Uterus (tissue), 4 donors: ENCODE measurements around the gene C6. TPM values are rescaled to one million over a fixed set of nuclear protein-coding genes. Genes with fewer than 3 reads are reported as not detected.

Source experiments
- DNase-seq, 2 donors: peaks; one replicate each; pipeline ENCODE4 v3.0.0-alpha.2; 2019 to 2020
- H3K27ac ChIP-seq, 2 donors: fragments of 200-600 bp; sonication (generic); 1 replicate in 1 of 2; 2 replicates in 1 of 2; pipeline ENCODE4 v1.5.1; 2016 to 2018
- H3K27me3 ChIP-seq, 2 donors: fragments of 200-600 bp; sonication (generic); one replicate each; pipeline ENCODE4 v1.5.1; 2018 to 2019; ENCODE audit warnings: control low read depth in 1 of 2
- H3K36me3 ChIP-seq, 2 donors: fragments of 200-600 bp; sonication (generic); one replicate each; pipeline ENCODE4 v1.5.1; 2019; ENCODE audit warnings: control low read depth in 1 of 2
- H3K4me1 ChIP-seq, 2 donors: fragments of 200-600 bp; sonication (generic); one replicate each; pipeline ENCODE4 v1.5.1; 2018 to 2019; ENCODE audit warnings: control low read depth in 1 of 2
- H3K4me3 ChIP-seq, 2 donors: fragments of 200-600 bp; sonication (generic); 1 replicate in 1 of 2; 2 replicates in 1 of 2; pipeline ENCODE4 v1.5.1; 2018 to 2019; ENCODE audit warnings: mild to moderate bottlenecking in 1 of 2
- H3K9me3 ChIP-seq, 2 donors: fragments of 200-600 bp; sonication (generic); one replicate each; pipeline ENCODE4 v1.5.1; 2019; ENCODE audit warnings: control low read depth in 1 of 2
- CTCF ChIP-seq, 4 experiments: fragments of 200-600 bp in 2 of 4; fragments of 450-650 bp in 2 of 4; sonication (generic) in 2 of 4; IDR thresholded peaks; one replicate each; pipeline ENCODE4 v1.5.1; 2016 to 2019; ENCODE audit warnings: antibody characterized with exemption in 4 of 4, mild to moderate bottlenecking in 2 of 4, moderate library complexity in 1 of 4
- POLR2A ChIP-seq, 2 donors: fragments of 450-650 bp; IDR thresholded peaks; one replicate each; pipeline ENCODE4 v1.6.1; 2016; ENCODE audit warnings: antibody characterized with exemption in 2 of 2, mild to moderate bottlenecking in 1 of 2, moderate library complexity in 1 of 2
- intact Hi-C: fragments of 100-400 bp; cut with DNase I; formaldehyde crosslinking; loops from one replicate; pipeline ENCODE4 v1.15.1; 2023; ENCODE audit warnings: low total_unique reads
- total RNA-seq, 4 donors: library from RNA; depleted of rRNA in 3 of 4; stranded (reverse); fragments of >200 nt in 3 of 4; gene quantifications; one replicate each; pipeline versions ENCODE4 v1.1.0 to v1.2.4, GENCODE V29; 2014 to 2023
- donor health status: DM: yes; HTN: yes; CAD: no.

Gene C6
- total RNA-seq, 4 donors from 2014 or later: 2.0 to 3.5 (median 3.5) TPM; not detected in 1

DNA sequence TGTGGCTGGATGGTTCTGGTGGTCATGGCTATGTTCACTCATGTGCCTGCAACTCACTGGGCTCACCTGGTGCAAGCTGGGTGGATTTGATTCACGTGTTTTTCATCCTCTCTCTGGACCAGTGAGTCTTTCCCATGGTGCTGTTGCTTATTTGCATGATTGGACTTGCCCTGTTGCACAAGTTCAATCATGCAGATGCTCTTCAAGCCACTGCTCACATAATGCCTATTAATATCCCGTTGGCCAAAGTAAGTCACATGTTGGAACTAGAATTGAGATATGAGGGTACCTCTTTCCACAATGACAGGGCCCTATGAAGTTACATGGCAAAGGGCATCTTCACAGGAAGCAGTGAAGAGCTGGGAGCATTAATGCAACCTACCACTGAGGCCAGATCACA is 115.7 kb downstream of the C6 start:
- Histone ChIP-seq H3K36me3 (no peaks in the 10 kb centered on the region), H3K9me3 (no peaks in the 10 kb centered on the region), H3K27me3 (no peaks in the 10 kb centered on the region), H3K27ac (no peak overlapping the region), H3K4me1 (no peaks in the 10 kb centered on the region), H3K4me3 (no peak overlapping the region)
- intact Hi-C loops: no loop called here
- DNase-seq: no peak
- TF ChIP-seq CTCF (IDR thresholded peaks at IDR 0.05) (no peak), POLR2A (IDR thresholded peaks at IDR 0.05) (no peak)

- Histone ChIP-seq H3K27ac (no peak overlapping the region), H3K4me3 (no peak overlapping the region), H3K9me3 (no peaks in the 10 kb centered on the region), H3K36me3 (no peaks in the 10 kb centered on the region), H3K27me3 (no peaks in the 10 kb centered on the region), H3K4me1 (no peaks in the 10 kb centered on the region)
- no peak for DNase-seq
- no peak for TF ChIP-seq CTCF (IDR thresholded peaks at IDR 0.05)
- no peak for TF ChIP-seq POLR2A (IDR thresholded peaks at IDR 0.05)
- intact Hi-C loops: no loop called here
These were observed 117.8 kb downstream of the C6 start for GRCh38 chr5:41095324-41096101.

DNA sequence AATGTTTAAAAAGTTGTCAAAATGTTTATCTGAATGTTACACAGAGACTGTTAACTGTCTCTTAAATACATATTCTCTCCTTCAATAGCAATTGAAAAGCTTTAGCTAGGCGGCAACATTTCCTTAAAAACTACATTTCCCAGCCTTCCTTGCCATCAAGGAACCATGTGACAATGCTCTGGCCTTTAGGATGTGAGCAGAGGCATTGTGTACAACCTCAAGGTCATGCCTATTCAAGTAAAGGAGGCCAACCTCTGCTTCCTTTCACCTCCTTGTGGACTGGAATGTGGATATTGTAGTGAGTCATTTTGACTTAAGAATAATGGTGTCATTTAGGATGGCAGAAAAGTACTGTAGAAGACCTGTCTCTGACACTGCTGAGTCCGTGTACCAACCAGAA is 118.5 kb downstream of the C6 start:
- no peak overlapping the region for H3K27ac ChIP-seq
- no peaks in the 10 kb centered on the region for H3K27me3 ChIP-seq
- H3K36me3 ChIP-seq: no peaks in the 10 kb centered on the region
- H3K4me3 ChIP-seq: no peak overlapping the region
- no peaks in the 10 kb centered on the region for H3K4me1 ChIP-seq
- TF ChIP-seq CTCF (IDR thresholded peaks at IDR 0.05): no peak
- TF ChIP-seq POLR2A (IDR thresholded peaks at IDR 0.05): no peak
- no peaks in the 10 kb centered on the region for H3K9me3 ChIP-seq
- intact Hi-C loops: no loop called here
- no peak for DNase-seq

DNA sequence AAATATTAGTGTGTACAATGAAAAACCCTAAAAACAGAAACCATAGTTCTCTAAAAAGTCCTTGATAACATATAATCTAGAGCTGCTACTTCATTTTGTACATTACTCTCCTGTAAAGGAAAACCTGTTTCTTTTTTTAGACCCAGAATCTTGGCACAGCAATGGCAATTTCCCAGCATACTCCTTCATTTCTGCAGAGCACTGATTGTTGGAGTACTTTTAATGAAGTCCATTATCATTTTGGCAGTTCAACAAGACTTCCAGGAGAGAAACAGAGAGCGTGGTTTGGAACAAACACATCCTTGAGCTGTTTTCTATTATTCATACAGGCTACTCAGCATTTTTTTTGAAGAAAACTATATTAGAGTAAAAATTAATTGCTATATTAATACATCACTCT is 119.5 kb downstream of the C6 start:
- no peak for TF ChIP-seq POLR2A (IDR thresholded peaks at IDR 0.05)
- no peak for TF ChIP-seq CTCF (IDR thresholded peaks at IDR 0.05)
- Histone ChIP-seq H3K27me3 (no peaks in the 10 kb centered on the region), H3K4me1 (no peaks in the 10 kb centered on the region), H3K4me3 (no peak overlapping the region), H3K36me3 (no peaks in the 10 kb centered on the region), H3K9me3 (no peaks in the 10 kb centered on the region), H3K27ac (no peak overlapping the region)
- DNase-seq: no peak
- intact Hi-C loops: no loop called here

Other genes starting within 250 kb of the C6 start
- not detected for gene MROH2B, start 142.2 kb downstream of the C6 start, total RNA-seq